GM21447 (cell line): ENCODE measurements around the gene SLC25A6.
"Not testable (repeated sequence)": the region's sequence is repeated elsewhere in the genome, so short reads cannot be mapped to it uniquely, and the experiment has no call there.

ENCODE experiments used
- ATAC-seq: cut with Tn5 transposase; IDR thresholded peaks from one replicate; pipeline ENCODE4 v1.9.1; 2021; ENCODE audit not compliant: unreplicated experiment

The SLC25A6 gene

GRCh38 chrX:1391707-1392375 is at the start of gene SLC25A6:
Gene SLC25A6 (minus strand): TSS chrX:1392113. CDS start chrX:1392009, 104 bp downstream.
- ATAC-seq = peak; percentile 93

DNA sequence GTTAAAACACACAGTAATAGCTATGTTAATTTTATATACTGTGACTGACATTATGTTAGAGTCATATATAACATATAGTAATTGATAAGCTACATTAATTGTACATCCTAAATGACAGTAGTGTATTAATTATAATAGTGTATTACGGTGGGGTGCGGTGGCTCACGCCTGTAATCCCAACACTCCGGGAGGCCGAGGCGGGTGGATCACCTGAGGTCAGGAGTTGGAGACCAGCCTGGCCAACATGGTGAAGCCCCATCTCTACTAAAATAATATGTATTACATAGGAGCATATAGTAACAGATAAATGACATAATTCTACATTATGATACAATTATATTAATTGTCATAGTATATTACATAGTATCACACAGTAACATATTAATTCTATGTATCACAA is 48.6 kb upstream of the SLC25A6 start:
- ATAC-seq = no peak

DNA sequence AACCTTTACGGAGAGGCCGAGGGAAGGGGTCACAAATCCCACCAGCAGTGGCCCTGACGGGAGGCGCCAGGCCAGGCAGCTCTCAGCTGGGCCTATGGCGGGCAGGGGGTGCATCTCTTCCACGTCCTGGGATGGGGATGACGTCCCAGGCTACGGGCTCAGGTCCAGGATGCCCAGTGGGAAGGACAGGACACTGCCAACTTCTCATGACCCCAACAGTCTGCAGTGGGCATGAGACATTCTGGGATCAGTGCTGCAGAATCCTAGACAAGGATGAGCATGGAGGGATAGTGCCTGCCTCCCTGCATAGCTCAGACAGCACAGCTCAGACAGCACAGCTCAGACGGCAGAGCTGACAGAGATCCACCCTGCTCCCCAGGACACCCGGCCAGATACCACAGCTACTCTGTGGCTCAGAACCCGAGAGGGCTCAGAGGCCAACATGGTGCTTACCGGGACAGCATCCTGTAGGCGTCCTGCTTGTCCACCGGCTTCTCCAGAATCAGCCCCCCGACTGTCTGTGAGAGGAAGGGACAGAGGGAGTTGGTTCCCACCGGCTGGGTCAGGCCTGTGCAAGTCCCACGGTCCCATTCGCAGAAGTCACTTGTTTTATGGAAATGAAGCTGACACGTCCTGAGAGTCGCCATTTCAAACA is 43.5 kb upstream of the SLC25A6 start:
- ATAC-seq = no peak

- ATAC-seq = no peak
These were observed 42.9 kb upstream of the SLC25A6 start for GRCh38 chrX:1434871-1435240.

- no peak for ATAC-seq
These were observed 41.9 kb upstream of the SLC25A6 start for GRCh38 chrX:1433646-1434357.

GRCh38 chrX:1430451-1430850 is 38.5 kb upstream of the SLC25A6 start:
- ATAC-seq = no peak

DNA sequence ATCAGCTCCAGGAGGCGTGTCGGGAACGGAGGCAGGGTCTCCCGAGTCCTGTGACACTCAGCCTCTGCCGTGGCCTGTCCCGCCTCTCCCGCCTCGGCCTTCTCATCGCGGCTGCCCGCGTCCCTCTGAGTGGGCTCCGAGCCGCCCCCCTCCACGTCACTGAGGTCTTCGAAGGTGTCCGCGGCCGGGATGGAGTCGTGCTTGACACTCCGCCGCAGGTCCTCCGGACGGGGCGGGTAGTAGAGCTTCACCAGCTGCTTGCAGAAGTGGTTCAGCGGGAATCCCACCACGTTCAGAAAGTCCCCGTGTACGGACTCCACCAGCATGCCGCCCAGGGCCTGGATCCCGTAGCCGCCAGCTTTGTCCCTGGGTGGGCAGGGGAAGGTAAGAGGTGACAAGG is 35.8 kb upstream of the SLC25A6 start:
- ATAC-seq = no peak

DNA sequence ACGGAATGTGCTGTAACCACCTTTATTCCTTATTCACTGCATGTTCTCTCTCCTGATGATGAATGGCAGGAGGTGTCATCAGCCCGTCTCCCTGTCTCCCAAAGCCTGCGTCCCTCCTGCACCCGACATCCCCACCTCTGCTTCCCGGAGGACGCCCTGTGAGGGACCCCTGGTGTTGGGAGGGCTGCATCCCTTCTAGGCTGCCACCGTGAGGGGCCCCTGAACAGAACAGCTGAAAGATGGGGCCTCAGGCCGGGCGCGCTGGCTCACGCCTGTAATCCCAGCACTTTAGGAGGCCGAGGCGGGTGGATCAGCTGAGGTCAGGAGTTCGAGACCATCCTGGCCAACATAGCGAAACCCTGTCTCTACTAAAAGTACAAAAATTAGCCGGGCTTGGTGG is 34.4 kb upstream of the SLC25A6 start:
- not testable (repeated sequence) for ATAC-seq

DNA sequence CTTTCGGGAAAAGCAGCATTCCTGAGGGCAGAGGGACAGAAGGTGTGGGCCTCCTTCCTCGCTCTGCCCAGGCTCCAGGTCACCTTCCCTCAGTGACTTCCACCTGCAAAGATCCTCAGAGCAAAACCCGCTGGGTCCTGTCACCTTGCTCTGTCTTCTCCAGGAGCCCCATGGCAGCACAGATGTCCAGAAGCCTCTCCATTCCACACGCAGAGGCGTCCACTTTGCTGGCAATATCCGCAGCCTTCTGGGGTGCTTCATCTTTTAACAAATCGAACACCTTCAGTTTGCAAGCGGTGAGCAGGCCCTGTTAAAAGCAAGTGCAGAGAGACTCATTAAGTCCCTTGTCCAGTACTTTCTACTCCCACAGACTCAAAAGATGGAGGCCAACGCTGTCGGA is 33.5 kb upstream of the SLC25A6 start:
- ATAC-seq = no peak

DNA sequence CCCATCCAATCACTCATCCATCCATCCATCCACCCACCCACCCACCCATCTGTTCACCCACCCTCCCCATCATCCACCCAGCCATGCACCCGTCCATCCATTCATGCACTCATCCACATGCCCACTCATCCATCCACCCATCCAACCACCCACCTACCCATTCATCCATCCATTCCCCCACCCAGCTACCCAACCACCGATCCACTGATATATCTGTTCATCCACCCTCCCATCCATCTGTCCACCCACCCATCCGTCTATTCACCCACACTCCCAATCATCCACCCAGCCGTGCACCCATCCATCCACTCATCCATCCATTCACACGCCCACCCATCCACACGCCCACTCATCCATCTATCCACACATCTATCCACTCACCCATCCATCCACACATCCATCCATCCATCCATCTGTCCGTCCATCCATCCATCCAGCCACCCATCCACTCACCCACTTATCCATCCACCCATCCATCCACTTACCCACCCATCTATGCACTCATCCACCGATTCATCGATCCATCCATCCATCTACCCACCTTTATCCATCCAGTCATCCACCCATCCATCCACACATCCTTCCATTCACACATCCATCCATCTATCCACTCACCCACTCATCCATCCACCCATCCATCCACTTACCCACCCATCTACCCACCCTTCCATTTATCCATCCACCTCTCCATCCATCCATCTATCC is 32.4 kb upstream of the SLC25A6 start:
- ATAC-seq = no peak

DNA sequence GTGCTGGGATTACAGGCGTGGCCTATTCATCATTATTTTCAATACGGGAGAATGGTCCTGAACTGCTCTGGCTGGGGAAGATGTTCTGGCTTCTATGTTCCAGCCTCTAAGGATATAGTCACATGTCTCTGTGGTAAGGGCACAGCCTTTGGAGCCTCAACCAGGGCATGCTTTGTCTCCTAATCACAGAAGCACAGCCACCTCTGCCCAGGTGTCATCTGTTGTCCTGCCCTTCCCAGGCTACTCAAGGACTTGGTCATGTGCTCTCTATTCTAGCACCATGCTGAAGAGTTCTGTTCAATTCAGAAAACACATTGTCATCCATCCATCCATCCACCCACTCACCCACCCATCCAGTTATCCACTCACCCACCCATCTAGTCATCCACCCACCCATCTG is 31.3 kb upstream of the SLC25A6 start:
- ATAC-seq = no peak

DNA sequence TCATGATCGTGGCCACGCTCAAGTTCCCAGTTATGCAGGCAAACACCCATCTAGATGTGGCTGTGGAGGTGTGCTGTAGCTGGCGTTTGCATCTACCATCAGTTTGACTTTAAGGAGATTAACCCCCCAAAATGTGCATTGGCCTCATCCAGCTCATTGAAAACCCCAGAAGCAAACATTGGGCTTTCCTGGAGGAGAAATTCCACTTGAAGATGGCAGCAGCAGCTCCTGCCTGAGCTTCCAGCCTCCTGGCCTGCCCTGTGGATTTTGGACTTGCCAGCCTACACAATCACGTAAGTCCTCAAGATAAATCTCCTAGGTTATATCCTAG is 30.2 kb upstream of the SLC25A6 start:
- ATAC-seq = no peak

- no peak for ATAC-seq
These were observed 29.7 kb upstream of the SLC25A6 start for GRCh38 chrX:1421433-1422134.

DNA sequence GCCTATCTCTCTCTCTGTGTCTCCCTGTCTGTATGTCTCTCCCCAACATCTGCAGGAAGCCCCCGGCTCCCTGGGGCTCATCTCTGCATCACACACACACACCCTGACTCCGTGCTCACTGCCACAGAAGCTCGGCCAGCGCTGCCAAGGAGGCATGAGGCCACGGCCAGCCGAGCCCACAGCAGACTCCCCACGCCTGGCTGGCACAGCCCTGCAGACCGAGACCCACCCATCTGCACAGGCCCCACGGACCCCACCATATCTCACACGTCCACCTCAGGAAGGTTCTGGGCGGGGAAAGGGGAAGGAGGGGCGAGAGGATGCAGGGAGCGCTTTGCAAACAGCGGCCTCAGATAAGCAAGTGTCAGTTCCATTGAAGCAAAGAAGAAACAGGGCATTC is 28.5 kb upstream of the SLC25A6 start:
- ATAC-seq = no peak

- no peak for ATAC-seq
These were observed 27.8 kb upstream of the SLC25A6 start for GRCh38 chrX:1419545-1420355.

- ATAC-seq = no peak
These were observed 27.1 kb upstream of the SLC25A6 start for GRCh38 chrX:1418901-1419544.

DNA sequence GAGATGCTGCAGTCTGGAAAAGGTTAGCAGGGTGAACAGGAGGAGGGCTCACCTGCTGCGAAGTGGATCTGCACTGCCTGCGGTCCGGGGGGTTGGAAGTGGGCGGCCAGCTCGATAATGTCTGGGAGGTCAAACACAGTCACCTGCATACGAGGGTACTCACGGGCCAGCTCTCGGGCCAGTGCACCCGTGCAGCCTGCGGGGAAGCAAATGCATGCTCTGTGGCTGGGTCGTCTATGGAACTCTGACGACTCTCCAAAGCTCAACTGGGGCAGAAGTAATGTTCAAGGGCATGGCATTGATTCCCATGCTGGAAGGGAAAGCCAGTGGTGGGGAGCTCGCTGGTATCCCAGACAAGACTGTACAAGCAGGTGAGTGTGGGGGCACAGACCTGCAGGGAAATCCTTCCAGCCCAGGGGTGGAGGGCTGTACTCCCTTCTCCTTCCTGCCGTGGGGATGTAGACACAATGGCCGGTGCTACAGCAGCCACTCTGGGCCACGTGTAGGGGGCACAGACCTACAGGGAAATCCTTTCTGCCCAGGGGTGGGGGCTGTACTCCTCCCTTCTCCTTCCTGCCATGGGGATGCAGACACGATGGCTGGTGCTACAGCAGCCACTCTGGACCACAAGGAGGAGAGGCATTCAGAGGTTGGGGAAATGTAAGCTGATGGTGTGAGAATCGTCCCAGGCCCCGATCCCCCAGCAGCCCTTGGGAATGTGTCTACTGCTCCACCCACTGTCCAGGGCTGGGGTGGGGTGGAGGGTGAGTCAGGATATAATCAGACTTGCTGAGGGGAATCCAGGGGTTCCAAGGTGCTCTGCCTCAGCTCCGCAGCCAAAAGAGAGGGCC is 26.2 kb upstream of the SLC25A6 start:
- ATAC-seq = no peak

GRCh38 chrX:1416965-1417760 is 25.2 kb upstream of the SLC25A6 start:
- ATAC-seq = no peak
